Neural progenitor cell (in vitro differentiated cells): ENCODE measurements around the gene OLFM3. TPM values are rescaled to one million over a fixed set of nuclear protein-coding genes. Genes with fewer than 3 reads are reported as not detected.

Experiments used
- DNase-seq: peaks from one replicate; pipeline ENCODE4 v3.0.0-alpha.2; 2016; ENCODE audit warnings: low spot score
- H2AFZ ChIP-seq: fragments of 200-600 bp; sonication (generic); replicated peaks from 2 replicates; pipeline ENCODE4 v1.6.1; 2016; ENCODE audit warnings: antibody characterized with exemption
- H3F3A ChIP-seq: fragments of 200-600 bp; sonication (generic); 2 replicates; pipeline ENCODE4 v1.6.1; 2016; ENCODE audit warnings: antibody characterized with exemption, low read depth
- H3K27ac ChIP-seq: fragments of 200-600 bp; sonication (generic); 2 replicates; pipeline ENCODE4 v1.5.1; 2016; ENCODE audit warnings: mild to moderate bottlenecking
- H3K27me3 ChIP-seq: fragments of 200-600 bp; sonication (generic); 2 replicates; pipeline ENCODE4 v1.6.1; 2016; ENCODE audit warnings: mild to moderate bottlenecking, moderate library complexity
- H3K36me3 ChIP-seq: fragments of 200-600 bp; sonication (generic); 2 replicates; pipeline ENCODE4 v1.5.1; 2016
- H3K4me1 ChIP-seq: fragments of 200-600 bp; sonication (generic); 2 replicates; pipeline ENCODE4 v1.6.1; 2016; ENCODE audit warnings: mixed run types
- H3K4me2 ChIP-seq: fragments of 200-600 bp; sonication (generic); 2 replicates; pipeline ENCODE4 v1.6.1; 2016
- H3K4me3 ChIP-seq: fragments of 200-600 bp; sonication (generic); 2 replicates; pipeline ENCODE4 v1.5.1; 2016
- H3K79me2 ChIP-seq: fragments of 200-600 bp; sonication (generic); 2 replicates; pipeline ENCODE4 v1.6.1; 2016; ENCODE audit warnings: low read depth
- H3K9ac ChIP-seq: fragments of 200-600 bp; sonication (generic); 2 replicates; pipeline ENCODE4 v1.6.1; 2016
- H3K9me3 ChIP-seq: fragments of 200-600 bp; sonication (generic); 2 replicates; pipeline ENCODE4 v1.5.1; 2016; ENCODE audit warnings: low read depth
- H4K20me1 ChIP-seq: fragments of 200-600 bp; sonication (generic); 2 replicates; pipeline ENCODE4 v1.6.1; 2016; ENCODE audit warnings: low read depth
- H3K27ac Mint-ChIP-seq: 3 replicates; pipeline ENCODE4 v1.8.0; 2021; ENCODE audit warnings: mixed read lengths
- H3K27me3 Mint-ChIP-seq: 2 replicates; pipeline ENCODE4 v1.8.0; 2022; ENCODE audit warnings: low read depth, mild to moderate bottlenecking, inconsistent platforms, moderate library complexity, mixed read lengths; ENCODE audit not compliant: insufficient read depth
- H3K36me3 Mint-ChIP-seq: 3 replicates; pipeline ENCODE4 v1.8.0; 2021; ENCODE audit warnings: mixed read lengths
- H3K4me1 Mint-ChIP-seq: 3 replicates; pipeline ENCODE4 v1.8.0; 2021; ENCODE audit warnings: mixed read lengths
- H3K4me3 Mint-ChIP-seq: 3 replicates; pipeline ENCODE4 v1.8.0; 2021; ENCODE audit warnings: mild to moderate bottlenecking, moderate library complexity, mixed read lengths
- H3K9me3 Mint-ChIP-seq: 3 replicates; pipeline ENCODE4 v1.8.0; 2020; ENCODE audit warnings: mixed read lengths
- EZH2 ChIP-seq: fragments of 200-600 bp; sonication (generic); IDR thresholded peaks from 2 replicates; pipeline ENCODE4 v1.6.1; 2017; ENCODE audit warnings: antibody characterized with exemption, mild to moderate bottlenecking, moderate library complexity
- EZH2phosphoT487 ChIP-seq: fragments of 200-600 bp; sonication (generic); IDR thresholded peaks from 2 replicates; pipeline ENCODE4 v1.6.1; 2017; ENCODE audit warnings: antibody characterized with exemption
- total RNA-seq: library from RNA; depleted of rRNA; stranded (reverse); fragments of >200 nt; gene quantifications from 2 replicates; pipeline ENCODE4 v1.2.3, GENCODE V29; 2015; ENCODE audit warnings: low replicate concordance
- TF ChIP-seq, protein P1 (sequence below): fragments of 200-600 bp; sonication (generic); IDR thresholded peaks from 2 replicates; pipeline ENCODE4 v1.5.1; 2017; ENCODE audit warnings: antibody characterized with exemption, mild to moderate bottlenecking

OLFM3 gene
- total RNA-seq, 1 donor from 2014 or later: 4.4 TPM

DNA sequence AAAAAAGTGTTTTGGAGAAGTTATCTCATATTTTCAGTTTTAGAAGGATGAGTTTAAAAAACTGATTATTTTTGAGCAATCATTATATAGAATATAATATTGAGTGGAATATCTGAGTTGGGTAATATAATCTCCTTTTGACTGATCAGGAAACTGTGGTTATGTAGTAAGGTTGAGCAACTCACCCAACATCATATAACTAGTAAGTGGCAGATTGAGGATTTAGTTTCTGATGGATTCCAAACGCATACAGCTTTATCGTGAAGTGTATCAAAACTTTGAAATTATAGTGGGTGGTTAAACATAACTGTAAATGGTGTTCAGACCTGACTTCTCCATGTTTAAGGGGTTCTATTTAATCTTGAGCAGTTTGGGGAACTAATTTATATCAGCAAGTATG lies 98.6 kb downstream of the OLFM3 start:
- no peak for DNase-seq
- TF ChIP-seq, protein P1, sequence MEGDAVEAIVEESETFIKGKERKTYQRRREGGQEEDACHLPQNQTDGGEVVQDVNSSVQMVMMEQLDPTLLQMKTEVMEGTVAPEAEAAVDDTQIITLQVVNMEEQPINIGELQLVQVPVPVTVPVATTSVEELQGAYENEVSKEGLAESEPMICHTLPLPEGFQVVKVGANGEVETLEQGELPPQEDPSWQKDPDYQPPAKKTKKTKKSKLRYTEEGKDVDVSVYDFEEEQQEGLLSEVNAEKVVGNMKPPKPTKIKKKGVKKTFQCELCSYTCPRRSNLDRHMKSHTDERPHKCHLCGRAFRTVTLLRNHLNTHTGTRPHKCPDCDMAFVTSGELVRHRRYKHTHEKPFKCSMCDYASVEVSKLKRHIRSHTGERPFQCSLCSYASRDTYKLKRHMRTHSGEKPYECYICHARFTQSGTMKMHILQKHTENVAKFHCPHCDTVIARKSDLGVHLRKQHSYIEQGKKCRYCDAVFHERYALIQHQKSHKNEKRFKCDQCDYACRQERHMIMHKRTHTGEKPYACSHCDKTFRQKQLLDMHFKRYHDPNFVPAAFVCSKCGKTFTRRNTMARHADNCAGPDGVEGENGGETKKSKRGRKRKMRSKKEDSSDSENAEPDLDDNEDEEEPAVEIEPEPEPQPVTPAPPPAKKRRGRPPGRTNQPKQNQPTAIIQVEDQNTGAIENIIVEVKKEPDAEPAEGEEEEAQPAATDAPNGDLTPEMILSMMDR: no peak
- TF ChIP-seq EZH2 (no peak), EZH2phosphoT487 (no peak)
- Histone ChIP-seq H3K4me1 (peaks cover 18% of the 10 kb centered on the region), H3K4me3 (no peak overlapping the region), H4K20me1 (no peaks in the 10 kb centered on the region), H3K36me3 (no peaks in the 10 kb centered on the region), H3K79me2 (no peaks in the 10 kb centered on the region), H3K9me3 (no peaks in the 10 kb centered on the region), H3F3A (no peaks in the 10 kb centered on the region), H3K27ac (no peak overlapping the region), H3K4me2 (no peak overlapping the region), H3K9ac (no peak overlapping the region), H3K27me3 (no peaks in the 10 kb centered on the region), H2AFZ (no peak overlapping the region)
- Mint-ChIP-seq H3K36me3 (no peaks in the 10 kb centered on the region), H3K9me3 (no peaks in the 10 kb centered on the region), H3K4me1 (peaks cover 5% of the 10 kb centered on the region), H3K4me3 (no peak overlapping the region), H3K27me3 (no peaks in the 10 kb centered on the region), H3K27ac (no peak overlapping the region)

DNA sequence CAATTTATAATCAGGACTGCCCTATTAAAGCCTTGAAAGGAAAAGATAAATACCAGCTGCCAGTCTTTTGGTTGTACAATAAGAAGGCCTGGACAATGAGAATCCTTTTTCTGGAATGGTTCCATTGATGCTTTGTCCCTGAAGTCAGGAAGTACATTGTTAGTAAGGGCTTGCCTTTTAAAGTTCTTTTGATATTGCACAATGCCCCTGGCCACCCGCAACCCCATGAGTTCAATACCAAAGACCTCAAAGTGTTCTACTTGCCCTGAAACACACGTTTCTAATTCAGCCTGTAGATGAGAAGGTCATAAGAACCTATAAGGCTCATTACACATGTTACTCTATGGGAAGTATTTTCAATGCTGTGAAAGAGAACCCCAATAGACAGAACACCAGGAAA lies 112.1 kb downstream of the OLFM3 start:
- Mint-ChIP-seq H3K4me3 (no peak overlapping the region), H3K27ac (no peak overlapping the region), H3K36me3 (no peaks in the 10 kb centered on the region), H3K4me1 (no peaks in the 10 kb centered on the region), H3K9me3 (no peaks in the 10 kb centered on the region), H3K27me3 (peaks cover 2% of the 10 kb centered on the region)
- no peaks in the 10 kb centered on the region for H3K27me3 ChIP-seq
- no peak overlapping the region for H3K27ac ChIP-seq
- no peak overlapping the region for H2AFZ ChIP-seq
- H3K4me3 ChIP-seq: no peak overlapping the region
- no peaks in the 10 kb centered on the region for H4K20me1 ChIP-seq
- no peaks in the 10 kb centered on the region for H3K9me3 ChIP-seq
- no peak overlapping the region for H3K4me2 ChIP-seq
- no peaks in the 10 kb centered on the region for H3F3A ChIP-seq
- no peak overlapping the region for H3K9ac ChIP-seq
- H3K4me1 ChIP-seq: no peaks in the 10 kb centered on the region
- TF ChIP-seq, protein P1: no peak
- no peak for TF ChIP-seq EZH2phosphoT487
- TF ChIP-seq EZH2: no peak
- no peaks in the 10 kb centered on the region for H3K79me2 ChIP-seq
- DNase-seq: peak; percentile 13
- H3K36me3 ChIP-seq: peaks cover 3% of the 10 kb centered on the region

DNA sequence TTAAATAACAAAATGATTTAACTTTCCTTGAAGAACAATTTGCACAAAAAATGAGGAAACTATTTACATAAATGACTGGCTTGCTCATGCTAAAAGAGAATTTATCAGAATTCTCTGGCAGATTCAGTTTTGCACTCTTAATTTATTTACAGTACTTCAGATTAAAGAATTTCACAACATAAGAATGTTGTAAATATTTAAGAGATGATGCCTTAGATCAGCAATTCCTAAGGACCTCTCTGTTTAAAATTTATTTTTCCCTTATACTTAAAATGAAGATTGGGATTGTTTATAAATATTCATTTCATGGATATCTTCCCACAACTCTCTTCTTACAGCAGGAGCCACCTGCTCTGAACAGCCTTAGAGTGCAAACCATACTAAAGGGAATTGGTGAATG lies 120.8 kb downstream of the OLFM3 start:
- no peak overlapping the region for H2AFZ ChIP-seq
- TF ChIP-seq EZH2 (no peak), EZH2phosphoT487 (no peak)
- TF ChIP-seq, protein P1: no peak
- no peak overlapping the region for H3K27ac ChIP-seq
- H3K4me1 ChIP-seq: no peaks in the 10 kb centered on the region
- H3K9me3 ChIP-seq: no peaks in the 10 kb centered on the region
- H4K20me1 ChIP-seq: no peaks in the 10 kb centered on the region
- Mint-ChIP-seq H3K4me1 (no peaks in the 10 kb centered on the region), H3K4me3 (no peak overlapping the region), H3K27me3 (no peaks in the 10 kb centered on the region), H3K9me3 (no peaks in the 10 kb centered on the region), H3K36me3 (no peaks in the 10 kb centered on the region), H3K27ac (no peak overlapping the region)
- no peaks in the 10 kb centered on the region for H3K79me2 ChIP-seq
- no peaks in the 10 kb centered on the region for H3K27me3 ChIP-seq
- H3K4me3 ChIP-seq: no peak overlapping the region
- no peaks in the 10 kb centered on the region for H3F3A ChIP-seq
- H3K9ac ChIP-seq: no peak overlapping the region
- no peaks in the 10 kb centered on the region for H3K36me3 ChIP-seq
- DNase-seq: no peak
- H3K4me2 ChIP-seq: no peak overlapping the region

DNA sequence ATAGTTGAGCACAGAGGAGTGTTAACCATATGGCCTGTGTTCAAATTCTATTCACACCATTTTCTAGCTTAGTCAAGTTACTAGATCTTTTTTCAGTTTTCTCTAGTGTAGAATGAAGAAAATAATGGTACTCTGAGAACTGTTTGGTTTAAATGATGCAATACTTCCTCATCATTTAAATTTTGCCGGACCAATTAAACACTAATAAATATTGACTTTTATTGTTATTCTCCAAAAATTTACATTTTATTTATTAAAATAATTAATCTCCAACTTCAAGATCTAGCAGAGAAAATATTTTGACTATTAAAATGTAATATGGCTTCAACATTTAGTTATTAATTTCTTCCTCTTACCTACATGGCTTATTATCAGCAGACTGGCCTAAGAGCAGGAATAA lies 123.1 kb downstream of the OLFM3 start:
- Mint-ChIP-seq H3K9me3 (peaks cover 3% of the 10 kb centered on the region), H3K4me1 (peaks cover 2% of the 10 kb centered on the region), H3K4me3 (no peak overlapping the region), H3K27ac (no peak overlapping the region), H3K36me3 (no peaks in the 10 kb centered on the region), H3K27me3 (no peaks in the 10 kb centered on the region)
- no peak for TF ChIP-seq EZH2phosphoT487
- TF ChIP-seq, protein P1: no peak
- no peak for TF ChIP-seq EZH2
- Histone ChIP-seq H3K9me3 (no peaks in the 10 kb centered on the region), H3K4me3 (no peak overlapping the region), H3F3A (no peaks in the 10 kb centered on the region), H4K20me1 (no peaks in the 10 kb centered on the region), H3K36me3 (no peaks in the 10 kb centered on the region), H3K27ac (no peak overlapping the region), H3K27me3 (no peaks in the 10 kb centered on the region), H3K4me1 (no peaks in the 10 kb centered on the region), H3K9ac (no peak overlapping the region), H3K79me2 (no peaks in the 10 kb centered on the region), H3K4me2 (no peak overlapping the region), H2AFZ (no peak overlapping the region)
- no peak for DNase-seq
